Measurements from ENCODE around the gene HVCN1.

DNA sequence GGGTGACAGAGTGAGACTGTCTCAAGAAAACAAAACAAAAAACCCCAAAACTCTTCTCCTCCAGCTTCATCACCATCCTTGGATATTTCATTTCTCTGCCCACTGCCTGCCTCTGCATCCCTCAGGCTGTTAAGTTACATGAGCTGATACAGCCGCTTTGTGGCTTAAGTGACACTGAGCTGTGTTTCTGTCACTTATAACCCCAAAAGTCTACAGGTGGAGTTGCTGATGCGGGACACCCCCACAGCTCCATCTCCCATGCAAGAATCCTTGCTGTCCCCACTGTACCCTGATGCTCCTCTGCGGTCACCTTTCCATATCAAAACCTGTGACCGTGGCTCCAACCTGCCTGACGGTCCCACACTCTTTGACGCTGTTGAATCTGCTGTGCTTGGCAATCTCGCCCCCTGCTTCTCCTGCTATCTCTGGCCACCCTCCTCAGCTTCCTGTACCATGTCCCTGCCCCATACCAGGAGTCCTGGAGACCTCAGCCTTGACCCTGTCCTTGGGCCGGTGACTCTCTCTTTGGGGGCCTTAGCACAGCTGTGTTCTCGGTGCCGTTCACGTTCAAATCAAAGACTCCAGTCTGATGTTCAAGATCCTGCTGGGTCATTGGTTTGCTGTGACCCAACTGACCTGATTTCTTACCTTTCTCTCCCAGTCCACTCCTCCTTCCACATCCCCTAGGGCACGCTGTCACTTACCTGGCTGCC, 20.3 kb downstream of the HVCN1 start:
- TF ChIP-seq, protein P1, sequence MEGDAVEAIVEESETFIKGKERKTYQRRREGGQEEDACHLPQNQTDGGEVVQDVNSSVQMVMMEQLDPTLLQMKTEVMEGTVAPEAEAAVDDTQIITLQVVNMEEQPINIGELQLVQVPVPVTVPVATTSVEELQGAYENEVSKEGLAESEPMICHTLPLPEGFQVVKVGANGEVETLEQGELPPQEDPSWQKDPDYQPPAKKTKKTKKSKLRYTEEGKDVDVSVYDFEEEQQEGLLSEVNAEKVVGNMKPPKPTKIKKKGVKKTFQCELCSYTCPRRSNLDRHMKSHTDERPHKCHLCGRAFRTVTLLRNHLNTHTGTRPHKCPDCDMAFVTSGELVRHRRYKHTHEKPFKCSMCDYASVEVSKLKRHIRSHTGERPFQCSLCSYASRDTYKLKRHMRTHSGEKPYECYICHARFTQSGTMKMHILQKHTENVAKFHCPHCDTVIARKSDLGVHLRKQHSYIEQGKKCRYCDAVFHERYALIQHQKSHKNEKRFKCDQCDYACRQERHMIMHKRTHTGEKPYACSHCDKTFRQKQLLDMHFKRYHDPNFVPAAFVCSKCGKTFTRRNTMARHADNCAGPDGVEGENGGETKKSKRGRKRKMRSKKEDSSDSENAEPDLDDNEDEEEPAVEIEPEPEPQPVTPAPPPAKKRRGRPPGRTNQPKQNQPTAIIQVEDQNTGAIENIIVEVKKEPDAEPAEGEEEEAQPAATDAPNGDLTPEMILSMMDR (conservative IDR thresholded peaks at IDR 0.05; ENCODE audit: low read length) = no peak
- TF ChIP-seq EZH2phosphoT487 (IDR thresholded peaks at IDR 0.05; ENCODE audit: borderline replicate concordance) = no peak
